Measurements from ENCODE around the gene WNT11. TPM values are rescaled to one million over a fixed set of nuclear protein-coding genes. Genes with fewer than 3 reads are reported as not detected.

Gene WNT11
- total and polyA plus RNA-seq, 2 of the 13 experiments (the other 11 are each of a cell fraction or from before 2014, with no cell fraction given): 0.34 to 0.66 TPM

- TF ChIP-seq ARID5B (CRISPR knock-in tag; IDR thresholded peaks at IDR 0.05) (peak; percentile 19; the same call in 1 of the 2 replicates), SOX13 (IDR thresholded peaks at IDR 0.05) (no peak), SOX13 (CRISPR knock-in tag; conservative IDR thresholded peaks at IDR 0.05 in 1 of 2, IDR thresholded peaks at IDR 0.05 in 1 of 2) (peak in 1 of 2 experiments; percentile 13; a peak in 1 of 4 replicates), BRCA1 (CRISPR knock-in tag; IDR thresholded peaks at IDR 0.05) (no peak), GTF3A (CRISPR knock-in tag; conservative IDR thresholded peaks at IDR 0.05) (no peak), ZSCAN31 (CRISPR knock-in tag; IDR thresholded peaks at IDR 0.05; ENCODE audit: low read depth) (no peak), SALL2 (CRISPR knock-in tag; IDR thresholded peaks at IDR 0.05) (0 out of 2 replicates have a peak, but pooled peaks have one; percentile 23), HNRNPLL (IDR thresholded peaks at IDR 0.05; ENCODE audit: low read depth, low read length, poor library complexity, severe bottlenecking) (peak; percentile 57), PREB (CRISPR knock-in tag; IDR thresholded peaks at IDR 0.05) (no peak), TBX2 (CRISPR knock-in tag; IDR thresholded peaks at IDR 0.05; ENCODE audit: borderline replicate concordance) (0 out of 2 replicates have a peak, but pooled peaks have one; percentile 16), NR3C1 (CRISPR knock-in tag; IDR thresholded peaks at IDR 0.05) (no peak), CEBPZ (IDR thresholded peaks at IDR 0.05; ENCODE audit: low read length) (no peak), RELA (CRISPR knock-in tag; IDR thresholded peaks at IDR 0.05) (no peak), ZNF138 (CRISPR knock-in tag; IDR thresholded peaks at IDR 0.05; ENCODE audit: low read depth) (no peak), ZFY (CRISPR knock-in tag; IDR thresholded peaks at IDR 0.05) (0 out of 2 replicates have a peak, but pooled peaks have one; percentile 33), RNF2 (conservative IDR thresholded peaks at IDR 0.05; ENCODE audit: low read depth) (0 out of 2 replicates have a peak, but pooled peaks have one; percentile 58), ZNF777 (CRISPR knock-in tag; IDR thresholded peaks at IDR 0.05) (0 out of 2 replicates have a peak, but pooled peaks have one; percentile 45), POLR2G (IDR thresholded peaks at IDR 0.05; ENCODE audit: low read depth, low read length) (peak; percentile 61), MZF1 (CRISPR knock-in tag; IDR thresholded peaks at IDR 0.05; ENCODE audit: borderline replicate concordance) (no peak), SALL1 (CRISPR knock-in tag; IDR thresholded peaks at IDR 0.05) (peak; percentile 31; the same call in 1 of the 2 replicates), MAX (IDR thresholded peaks at IDR 0.05) (no peak)
Measured at GRCh38 chr11:76209973-76210930, 4.0 kb upstream of the WNT11 start (continued).
